H1 (cell line): ENCODE results near the gene GADD45B. TPM values are rescaled to one million over a fixed set of nuclear protein-coding genes. Genes with fewer than 3 reads are reported as not detected.

ENCODE experiments used
- CTCF ChIA-PET: fragments of 300-600 bp; sonication (Branson Sonifier 250); formaldehyde crosslinking; loops from one replicate; lab custom pipeline; 2021; ENCODE audit not compliant: partially characterized antibody; lab: Charles Lee
- POLR2A ChIA-PET: fragments of 300-600 bp; sonication (Branson Sonifier 250); formaldehyde crosslinking; loops from one replicate; lab custom pipeline; 2021; ENCODE audit warnings: inconsistent platforms; ENCODE audit not compliant: partially characterized antibody; lab: Charles Lee
- DNase-seq, 2 experiments: peaks; one replicate each; pipeline versions ENCODE4 v3.0.0 to v3.0.0-alpha.2; 2010 to 2022; ENCODE audit warnings: low spot score in 2 of 2, low read depth in 1 of 2, mixed read lengths in 1 of 2
- FAIRE-seq: peaks from 2 replicates; lab custom pipeline; 2011; peaks lifted over from hg19 to GRCh38; lab: Jason Lieb, UNC
- H2AFZ ChIP-seq: 2 replicates; pipeline ENCODE4 v1.8.1; 2012; ENCODE audit warnings: low read length, inconsistent platforms
- H2AK5ac ChIP-seq: 2 replicates; pipeline ENCODE4 v1.6.1; 2013; ENCODE audit warnings: low read depth, low read length
- H2BK120ac ChIP-seq: replicated peaks from 2 replicates; pipeline ENCODE3; 2013; ENCODE audit warnings: low read depth, low read length, inconsistent platforms
- H2BK12ac ChIP-seq: 2 replicates; pipeline ENCODE4 v1.6.1; 2013; ENCODE audit warnings: low read depth, low read length
- H2BK15ac ChIP-seq: 2 replicates; pipeline ENCODE4 v1.6.1; 2013; ENCODE audit warnings: low read length
- H2BK20ac ChIP-seq: 2 replicates; pipeline ENCODE4 v1.6.1; 2013; ENCODE audit warnings: low read length
- H2BK5ac ChIP-seq: 2 replicates; pipeline ENCODE4 v1.6.1; 2013; ENCODE audit warnings: low read depth, low read length
- H3K14ac ChIP-seq: 2 replicates; pipeline ENCODE4 v1.6.1; 2013; ENCODE audit warnings: inconsistent platforms; ENCODE audit not compliant: insufficient read length
- H3K18ac ChIP-seq: 2 replicates; pipeline ENCODE4 v1.6.1; 2013; ENCODE audit warnings: low read length; ENCODE audit errors: extremely low read depth
- H3K23ac ChIP-seq: 2 replicates; pipeline ENCODE4 v1.6.1; 2013; ENCODE audit warnings: inconsistent platforms; ENCODE audit not compliant: insufficient read length
- H3K23me2 ChIP-seq: 2 replicates; pipeline ENCODE4 v1.6.1; 2013; ENCODE audit warnings: low read depth, low read length
- H3K27ac ChIP-seq: 2 replicates; pipeline ENCODE4 v1.6.1; 2011; ENCODE audit warnings: low read depth, low read length, inconsistent platforms
- H3K27me3 ChIP-seq, 4 experiments: replicated peaks in 1 of 4; 1 replicate in 1 of 4; 2 replicates in 3 of 4; pipeline versions ENCODE4 v1.6.1 to v1.8.1; 2011 to 2013; ENCODE audit warnings: low read length in 3 of 4, mild to moderate bottlenecking in 3 of 4, inconsistent platforms in 2 of 4, mixed read lengths in 2 of 4, moderate library complexity in 1 of 4; ENCODE audit not compliant: control insufficient read depth in 3 of 4, insufficient read depth in 3 of 4; ENCODE audit errors: extremely low read depth in 1 of 4
- H3K36me3 ChIP-seq, 4 experiments: 2 replicates each; pipeline versions ENCODE4 v1.6.1 to v1.8.1; 2011 to 2013; ENCODE audit warnings: mild to moderate bottlenecking in 4 of 4, low read length in 3 of 4, moderate library complexity in 2 of 4, control low read depth in 1 of 4, inconsistent platforms in 1 of 4; ENCODE audit not compliant: insufficient read depth in 4 of 4, control insufficient read depth in 2 of 4
- H3K4ac ChIP-seq: replicated peaks from 2 replicates; pipeline ENCODE3; 2013; ENCODE audit warnings: low read length, low read depth, mixed read lengths, inconsistent platforms; ENCODE audit not compliant: insufficient read length
- H3K4me1 ChIP-seq, 4 experiments: replicated peaks in 1 of 4; 1 replicate in 1 of 4; 2 replicates in 3 of 4; pipeline versions ENCODE4 v1.6.1 to v1.8.1; 2011 to 2013; ENCODE audit warnings: low read length in 3 of 4, inconsistent platforms in 2 of 4, mixed read lengths in 1 of 4; ENCODE audit not compliant: insufficient read depth in 4 of 4, control insufficient read depth in 3 of 4
- H3K4me2 ChIP-seq, 2 experiments: 2 replicates each; pipeline versions ENCODE4 v1.6.1 to v1.8.1; 2011 to 2013; ENCODE audit warnings: low read depth in 2 of 2, low read length in 2 of 2, control low read depth in 1 of 2, inconsistent platforms in 1 of 2, mild to moderate bottlenecking in 1 of 2; ENCODE audit not compliant: insufficient read depth in 1 of 2
- H3K4me3 ChIP-seq, 4 experiments: fragments of 200-600, 300-600 bp in 1 of 4; sonication (generic), shearing (Covaris generic), sonication (Bioruptor Twin) in 1 of 4; 2 replicates each; pipeline versions ENCODE4 v1.5.1 to v1.8.1; 2011 to 2016; ENCODE audit warnings: low read length in 4 of 4, low read depth in 3 of 4, control low read depth in 2 of 4, inconsistent platforms in 2 of 4, mild to moderate bottlenecking in 2 of 4, mixed read lengths in 1 of 4, moderate library complexity in 1 of 4; ENCODE audit not compliant: insufficient read depth in 2 of 4; ENCODE audit errors: extremely low read depth in 1 of 4
- H3K56ac ChIP-seq: replicated peaks from 2 replicates; pipeline ENCODE3; 2013; ENCODE audit warnings: low read depth, mild to moderate bottlenecking, mixed read lengths, low read length, inconsistent platforms; ENCODE audit not compliant: insufficient read length
- H3K79me1 ChIP-seq: 2 replicates; pipeline ENCODE4 v1.6.1; 2013; ENCODE audit warnings: low read depth, low read length, control low read depth
- H3K79me2 ChIP-seq, 2 experiments: 2 replicates each; pipeline versions ENCODE4 v1.6.1 to v1.8.1; 2012 to 2013; ENCODE audit warnings: low read length in 2 of 2, mild to moderate bottlenecking in 2 of 2, inconsistent platforms in 1 of 2; ENCODE audit not compliant: insufficient read depth in 2 of 2, control insufficient read depth in 1 of 2
- H3K9ac ChIP-seq, 4 experiments: replicated peaks in 1 of 4; 1 replicate in 1 of 4; 2 replicates in 3 of 4; pipeline versions ENCODE4 v1.6.1 to v1.8.1; 2011 to 2013; ENCODE audit warnings: low read depth in 3 of 4, low read length in 3 of 4, control low read depth in 2 of 4, mild to moderate bottlenecking in 2 of 4, moderate library complexity in 2 of 4, inconsistent platforms in 1 of 4; ENCODE audit errors: extremely low read depth in 1 of 4
- H3K9me3 ChIP-seq, 2 experiments: 2 replicates each; pipeline versions ENCODE4 v1.6.1 to v1.8.1; 2012 to 2013; ENCODE audit warnings: mild to moderate bottlenecking in 2 of 2, moderate library complexity in 2 of 2, control low read depth in 1 of 2, inconsistent platforms in 1 of 2, low read depth in 1 of 2, low read length in 1 of 2, mixed read lengths in 1 of 2; ENCODE audit not compliant: insufficient read depth in 2 of 2
- H4K20me1 ChIP-seq, 2 experiments: replicated peaks in 1 of 2; 2 replicates each; pipeline versions ENCODE3 to v1.8.1; 2011 to 2013; ENCODE audit warnings: inconsistent platforms in 2 of 2, low read length in 2 of 2, mild to moderate bottlenecking in 1 of 2; ENCODE audit not compliant: insufficient read depth in 2 of 2, control insufficient read depth in 1 of 2
- H4K5ac ChIP-seq: 2 replicates; pipeline ENCODE4 v1.6.1; 2013; ENCODE audit warnings: low read length, low read depth, mixed read lengths, inconsistent platforms; ENCODE audit not compliant: insufficient read length
- H4K8ac ChIP-seq: 2 replicates; pipeline ENCODE4 v1.8.0; 2013; ENCODE audit warnings: mild to moderate bottlenecking, moderate library complexity, low read length, inconsistent platforms; ENCODE audit not compliant: insufficient read depth; ENCODE audit errors: extremely low read depth
- H4K91ac ChIP-seq: replicated peaks from 2 replicates; pipeline ENCODE3; 2013; ENCODE audit warnings: low read length, mixed read lengths, inconsistent platforms; ENCODE audit not compliant: insufficient read length
- BACH1 ChIP-seq: IDR thresholded peaks from 2 replicates; pipeline ENCODE4 v1.6.1; 2012; ENCODE audit warnings: low read length, improper control_type of control experiment
- EGR1 ChIP-seq: IDR thresholded peaks from 2 replicates; pipeline ENCODE4 v1.6.1; 2011; ENCODE audit warnings: low read depth, low read length, borderline replicate concordance
- EZH2 ChIP-seq: fragments of 200-600 bp; sonication (generic); IDR thresholded peaks from 2 replicates; pipeline ENCODE4 v1.7.1; 2012; ENCODE audit warnings: low read depth, mild to moderate bottlenecking, moderate library complexity, low read length, inconsistent platforms; ENCODE audit not compliant: severe bottlenecking
- HDAC2 ChIP-seq, 2 experiments: fragments of 300-600 bp in 1 of 2; sonication (generic) in 1 of 2; IDR thresholded peaks; 2 replicates each; pipeline ENCODE4 v1.6.1; 2011 to 2012; ENCODE audit warnings: low read depth in 2 of 2, low read length in 2 of 2, mild to moderate bottlenecking in 2 of 2, moderate library complexity in 2 of 2, borderline replicate concordance in 1 of 2, inconsistent platforms in 1 of 2
- HDAC6 ChIP-seq: IDR thresholded peaks from one replicate; pipeline ENCODE4 v1.7.1; 2012; ENCODE audit warnings: low read depth, mild to moderate bottlenecking, inconsistent platforms, low read length, moderate library complexity
- JUND ChIP-seq: IDR thresholded peaks from 2 replicates; pipeline ENCODE4 v1.6.1; 2011; ENCODE audit warnings: mild to moderate bottlenecking, improper control_type of control experiment, low read length
- PHF8 ChIP-seq: fragments of 200-600 bp; sonication (generic); conservative IDR thresholded peaks from 2 replicates; pipeline ENCODE4 v1.7.1; 2012; ENCODE audit warnings: low read depth, mild to moderate bottlenecking, inconsistent platforms, low read length, moderate library complexity
- POU5F1 ChIP-seq: IDR thresholded peaks from 2 replicates; pipeline ENCODE4 v1.6.1; 2011; ENCODE audit warnings: low read depth, mild to moderate bottlenecking, low read length, moderate library complexity
- RNF2 ChIP-seq: fragments of 200-900, 300-1000 bp; sonication (generic); IDR thresholded peaks from 2 replicates; pipeline ENCODE4 v1.7.1; 2016; ENCODE audit warnings: borderline replicate concordance, low read depth, mild to moderate bottlenecking, antibody characterized with exemption, low read length; ENCODE audit not compliant: poor library complexity, severe bottlenecking; ENCODE audit errors: missing control alignments
- SIRT6 ChIP-seq: IDR thresholded peaks from one replicate; pipeline ENCODE4 v1.7.1; 2012; ENCODE audit warnings: low read length, inconsistent platforms
- TAF1 ChIP-seq: IDR thresholded peaks from 2 replicates; pipeline ENCODE4 v1.6.1; 2011; ENCODE audit warnings: mild to moderate bottlenecking, low read depth, low read length
- WGBS, 2 experiments: shearing (Covaris generic) in 1 of 2; methylation state at CpG; one replicate each; pipeline versions ENCODE4 v1.1.6 to v1.1.7; 2013 to 2015; ENCODE audit warnings: low lambda C conversion rate in 2 of 2, mixed read lengths in 2 of 2, inconsistent platforms in 1 of 2, low coverage in 1 of 2, missing lambda C conversion rate in 1 of 2; ENCODE audit not compliant: insufficient replicate concordance in 2 of 2, insufficient coverage in 1 of 2, insufficient read length in 1 of 2; ENCODE audit errors: extremely low coverage in 1 of 2, missing lambda C conversion rate in 1 of 2; 5-methylcytosine and 5-hydroxymethylcytosine counted together
- polyA plus RNA-seq, 7 experiments: library from polyadenylated mRNA; depleted of rRNA in 3 of 7; stranded (reverse) in 5 of 7; unstranded in 2 of 7; fragments of >200 nt in 5 of 7; fragments of 200-250 nt in 2 of 7; gene quantifications; 1 replicate in 5 of 7; 2 replicates in 1 of 7; 4 replicates in 1 of 7; pipeline versions ENCODE4 v1.2.1 to v1.2.3, GENCODE V29; 2011 to 2013; ENCODE audit warnings: missing spikeins in 2 of 7, mixed read lengths in 2 of 7
- total RNA-seq: library from RNA; stranded (reverse); fragmentation: NEBNext Ultra II Directional; extraction: Animal tissue kit (Norgen Biotek cat#: 25700); gene quantifications from 2 replicates; pipeline ENCODE4 v1.2.1, GENCODE V29; 2021
- TF ChIP-seq, protein P1 (sequence below): IDR thresholded peaks from 2 replicates; pipeline ENCODE4 v1.6.1; 2012; ENCODE audit warnings: low read length, inconsistent platforms

GADD45B gene
- total and polyA plus RNA-seq, 2 of the 8 experiments (the other 6 are each of a cell fraction or from before 2014, with no cell fraction given): 7.4 to 11.4 TPM

DNA sequence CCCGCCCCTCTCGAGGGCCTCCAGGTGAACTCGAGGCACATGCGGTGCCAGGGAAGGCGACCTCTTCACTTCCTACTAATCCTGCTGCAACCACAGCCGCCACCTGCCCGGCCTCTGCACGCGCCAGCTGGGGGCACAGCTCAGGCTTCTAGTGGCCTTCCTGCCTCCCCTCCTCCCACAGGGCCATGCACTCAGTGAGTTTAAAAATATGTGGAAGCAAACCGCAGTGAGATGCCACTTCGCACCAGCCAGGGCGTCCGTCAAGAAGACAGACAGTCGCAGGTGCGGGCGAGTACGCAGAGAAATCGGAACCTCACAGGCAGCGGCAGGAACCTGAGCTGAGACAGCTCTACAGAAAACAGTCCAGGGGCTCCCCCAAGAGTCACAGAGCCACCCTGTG lies 29.5 kb upstream of the GADD45B start:
- H3K4me2 ChIP-seq: no peak overlapping the region
- no peak overlapping the region for H3K56ac ChIP-seq
- ChIA-PET CTCF (interaction anchor here (0.7 to 1.5 kb wide), 3 partner anchors 9 to 37 kb away, joined by 3 read pairs; no protein-coding TSS in a partner anchor), POLR2A (interaction anchor here (1.2 to 9.5 kb wide), 3 partner anchors 10 to 147 kb away, joined by 3 to 84 read pairs (median 7); partner anchors contain the start of genes LMNB2 and TIMM13)
- 93% methylated on average over 19 of the region's 19 CpGs; no CpG with 5 or more reads in 1 of the 2 experiments for WGBS, 2 experiments
- no peak overlapping the region for H4K91ac ChIP-seq
- H2BK20ac ChIP-seq: no peak overlapping the region
- H4K8ac ChIP-seq: no peak overlapping the region
- H3K4me1 ChIP-seq: peaks cover 0 to 7% (median 0%) of the 10 kb centered on the region in 4 experiments; a peak in 1 of 7 replicates
- peaks cover 9% of the 10 kb centered on the region for H3K79me1 ChIP-seq
- FAIRE-seq (no peak), DNase-seq (no peak)
- H3K14ac ChIP-seq: no peak overlapping the region
- no peak overlapping the region for H2BK12ac ChIP-seq
- H2BK120ac ChIP-seq: no peak overlapping the region
- H3K23me2 ChIP-seq: no peaks in the 10 kb centered on the region
- H3K79me2 ChIP-seq: peaks cover 3 to 64% of the 10 kb centered on the region in 2 experiments; a peak in 3 of 4 replicates
- H3K23ac ChIP-seq: no peak overlapping the region
- H2BK5ac ChIP-seq: no peak overlapping the region
- no peak overlapping the region for H3K4ac ChIP-seq
- H3K27me3 ChIP-seq: no peaks in the 10 kb centered on the region
- no peak overlapping the region for H4K5ac ChIP-seq
- no peak overlapping the region; a peak in 1 of 7 replicates for H3K9ac ChIP-seq
- H2AFZ ChIP-seq: no peak overlapping the region
- H4K20me1 ChIP-seq: peaks cover 34 to 46% of the 10 kb centered on the region in 2 experiments
- no peak overlapping the region for H3K27ac ChIP-seq
- no peak overlapping the region for H3K4me3 ChIP-seq
- no peak overlapping the region for H2AK5ac ChIP-seq
- peaks cover 6 to 32% (median 21%) of the 10 kb centered on the region in 4 experiments for H3K36me3 ChIP-seq
- H3K18ac ChIP-seq: no peak overlapping the region
- H3K9me3 ChIP-seq: no peaks in the 10 kb centered on the region
- no peak overlapping the region for H2BK15ac ChIP-seq
- TF ChIP-seq POU5F1 (no peak), HDAC6 (no peak), EZH2 (no peak), EGR1 (no peak), SIRT6 (no peak), BACH1 (no peak), RNF2 (no peak), JUND (no peak), PHF8 (no peak), HDAC2 (IDR thresholded peaks at IDR 0.05; ENCODE audit: borderline replicate concordance in 1 of 2, low read depth in 2 of 2, low read length in 2 of 2) (no peak), TAF1 (no peak)
- TF ChIP-seq, protein P1, sequence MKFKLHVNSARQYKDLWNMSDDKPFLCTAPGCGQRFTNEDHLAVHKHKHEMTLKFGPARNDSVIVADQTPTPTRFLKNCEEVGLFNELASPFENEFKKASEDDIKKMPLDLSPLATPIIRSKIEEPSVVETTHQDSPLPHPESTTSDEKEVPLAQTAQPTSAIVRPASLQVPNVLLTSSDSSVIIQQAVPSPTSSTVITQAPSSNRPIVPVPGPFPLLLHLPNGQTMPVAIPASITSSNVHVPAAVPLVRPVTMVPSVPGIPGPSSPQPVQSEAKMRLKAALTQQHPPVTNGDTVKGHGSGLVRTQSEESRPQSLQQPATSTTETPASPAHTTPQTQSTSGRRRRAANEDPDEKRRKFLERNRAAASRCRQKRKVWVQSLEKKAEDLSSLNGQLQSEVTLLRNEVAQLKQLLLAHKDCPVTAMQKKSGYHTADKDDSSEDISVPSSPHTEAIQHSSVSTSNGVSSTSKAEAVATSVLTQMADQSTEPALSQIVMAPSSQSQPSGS: no peak
